Endothelial cell of umbilical vein (primary cell): ENCODE measurements around the gene PGAM2. TPM values are rescaled to one million over a fixed set of nuclear protein-coding genes. Genes with fewer than 3 reads are reported as not detected.

Source experiments
- BruUV-seq: library from RNA; stranded (reverse); fragments of 400-500 nt; replicated peaks from 2 replicates; lab custom pipeline; 2021; lab: Mats Ljungman, UMichigan
- CTCF ChIA-PET: fragments of 300-600, 350-600 bp; sonication (Branson Sonifier 250); formaldehyde crosslinking; loops from one replicate; lab custom pipeline; 2021; ENCODE audit warnings: antibody characterized with exemption, inconsistent platforms; lab: Charles Lee
- POLR2A ChIA-PET: fragments of 300-600, 350-600 bp; sonication (Branson Sonifier 250); formaldehyde crosslinking; loops from one replicate; lab custom pipeline; 2021; ENCODE audit warnings: antibody characterized with exemption, inconsistent platforms; lab: Charles Lee
- DNase-seq: peaks from one replicate; pipeline ENCODE4 v3.0.0-alpha.2; 2011; ENCODE audit warnings: low read depth, low spot score
- FAIRE-seq: peaks from 2 replicates; lab custom pipeline; 2011; peaks lifted over from hg19 to GRCh38; lab: Jason Lieb, UNC
- H2AFZ ChIP-seq: 2 replicates; pipeline ENCODE4 v1.6.0; 2012; ENCODE audit warnings: low read depth, low read length, control low read depth, inconsistent platforms
- H3K27ac ChIP-seq: 2 replicates; pipeline ENCODE4 v1.5.1; 2011; ENCODE audit warnings: low read depth, mild to moderate bottlenecking, control low read depth, low read length, moderate library complexity; ENCODE audit not compliant: insufficient read depth
- H3K27me3 ChIP-seq, 2 experiments: 2 replicates each; pipeline versions ENCODE4 v1.6.0 to v1.6.1; 2011; ENCODE audit warnings: low read length in 2 of 2, mixed read lengths in 1 of 2; ENCODE audit not compliant: control insufficient read depth in 2 of 2, insufficient read depth in 2 of 2
- H3K36me3 ChIP-seq, 2 experiments: 2 replicates in 1 of 2; 3 replicates in 1 of 2; pipeline ENCODE4 v1.5.1; 2011; ENCODE audit warnings: low read length in 2 of 2, mild to moderate bottlenecking in 1 of 2, moderate library complexity in 1 of 2; ENCODE audit not compliant: control insufficient read depth in 2 of 2, insufficient read depth in 2 of 2; ENCODE audit errors: extremely low read depth in 1 of 2
- H3K4me1 ChIP-seq: 3 replicates; pipeline ENCODE4 v1.5.1; 2011; ENCODE audit warnings: mild to moderate bottlenecking, low read length; ENCODE audit not compliant: control insufficient read depth, insufficient read depth; ENCODE audit errors: extremely low read depth
- H3K4me2 ChIP-seq: 2 replicates; pipeline ENCODE4 v1.6.1; 2011; ENCODE audit warnings: low read length, control low read depth, mixed read lengths; ENCODE audit not compliant: insufficient read depth
- H3K4me3 ChIP-seq, 3 experiments: fragments of 200-600 bp in 1 of 3; sonication (generic), shearing (Covaris generic) in 1 of 3; replicated peaks in 1 of 3; 2 replicates each; pipeline ENCODE4 v1.5.1; 2011 to 2016; ENCODE audit warnings: control low read depth in 3 of 3, low read length in 3 of 3, mild to moderate bottlenecking in 2 of 3, inconsistent platforms in 1 of 3, low read depth in 1 of 3, moderate library complexity in 1 of 3; ENCODE audit not compliant: insufficient read depth in 1 of 3
- H3K79me2 ChIP-seq: 2 replicates; pipeline ENCODE4 v1.6.0; 2012; ENCODE audit warnings: low read length, inconsistent platforms; ENCODE audit not compliant: control insufficient read depth, insufficient read depth
- H3K9ac ChIP-seq: replicated peaks from 2 replicates; pipeline ENCODE3; 2011; ENCODE audit warnings: low read length, control low read depth; ENCODE audit not compliant: insufficient read depth; ENCODE audit errors: extremely low read depth
- H3K9me1 ChIP-seq: replicated peaks from 3 replicates; pipeline ENCODE4 v1.6.0; 2011; ENCODE audit warnings: mild to moderate bottlenecking, low read length; ENCODE audit not compliant: control insufficient read depth, insufficient read depth; ENCODE audit errors: extremely low read depth
- H3K9me3 ChIP-seq: replicated peaks from 2 replicates; pipeline ENCODE4 v1.5.1; 2012; ENCODE audit warnings: low read length, inconsistent platforms; ENCODE audit not compliant: control insufficient read depth, insufficient read depth
- H4K20me1 ChIP-seq: replicated peaks from 2 replicates; pipeline ENCODE3; 2011; ENCODE audit warnings: mild to moderate bottlenecking, low read length; ENCODE audit not compliant: control insufficient read depth, insufficient read depth; ENCODE audit errors: extremely low read depth
- FOS ChIP-seq: IDR thresholded peaks from 2 replicates; pipeline ENCODE4 v1.6.1; 2011; ENCODE audit warnings: mild to moderate bottlenecking, low read length, moderate library complexity, borderline replicate concordance; ENCODE audit not compliant: insufficient read depth
- MYC ChIP-seq: IDR thresholded peaks from one replicate; pipeline ENCODE4 v1.6.1; 2011; ENCODE audit warnings: mild to moderate bottlenecking, low read depth, low read length
- POLR2A ChIP-seq: IDR thresholded peaks from 2 replicates; pipeline ENCODE4 v1.6.1; 2012; ENCODE audit warnings: low read depth, mild to moderate bottlenecking, control low read depth, low read length
- POLR2AphosphoS5 ChIP-seq: IDR thresholded peaks from 2 replicates; pipeline ENCODE4 v1.6.1; 2012; ENCODE audit warnings: low read depth, mild to moderate bottlenecking, control low read depth, low read length, moderate library complexity; ENCODE audit not compliant: insufficient read depth
- dilution Hi-C: fragments of 300-500 bp; cut with MboI; formaldehyde crosslinking; loops from one replicate; pipeline ENCODE4 v1.15.0; 2019; ENCODE audit warnings: low sequenced_read_pairs; ENCODE audit not compliant: extremely low pct_ligation_motif_present
- intact Hi-C: fragments of 100-400 bp; cut with micrococcal nuclease; formaldehyde crosslinking; loops from one replicate; pipeline ENCODE4 v1.10.0; 2022
- polyA plus RNA-seq, 4 experiments: library from polyadenylated mRNA; depleted of rRNA in 3 of 4; stranded (reverse) in 3 of 4; unstranded in 1 of 4; fragments of >200 nt; gene quantifications; 2 replicates each; pipeline versions ENCODE4 v1.2.1 to v1.2.3, GENCODE V29; 2011 to 2012; ENCODE audit warnings: missing spikeins in 1 of 4
- total RNA-seq: library from RNA; stranded (reverse); gene quantifications from 2 replicates; pipeline ENCODE4 v1.2.3, GENCODE V29; 2021

The PGAM2 gene
- total and polyA plus RNA-seq, 2 donors (not counting 3 experiments of a cell fraction or from before 2014, with no cell fraction given) = 0.19 TPM; not detected in 1

DNA sequence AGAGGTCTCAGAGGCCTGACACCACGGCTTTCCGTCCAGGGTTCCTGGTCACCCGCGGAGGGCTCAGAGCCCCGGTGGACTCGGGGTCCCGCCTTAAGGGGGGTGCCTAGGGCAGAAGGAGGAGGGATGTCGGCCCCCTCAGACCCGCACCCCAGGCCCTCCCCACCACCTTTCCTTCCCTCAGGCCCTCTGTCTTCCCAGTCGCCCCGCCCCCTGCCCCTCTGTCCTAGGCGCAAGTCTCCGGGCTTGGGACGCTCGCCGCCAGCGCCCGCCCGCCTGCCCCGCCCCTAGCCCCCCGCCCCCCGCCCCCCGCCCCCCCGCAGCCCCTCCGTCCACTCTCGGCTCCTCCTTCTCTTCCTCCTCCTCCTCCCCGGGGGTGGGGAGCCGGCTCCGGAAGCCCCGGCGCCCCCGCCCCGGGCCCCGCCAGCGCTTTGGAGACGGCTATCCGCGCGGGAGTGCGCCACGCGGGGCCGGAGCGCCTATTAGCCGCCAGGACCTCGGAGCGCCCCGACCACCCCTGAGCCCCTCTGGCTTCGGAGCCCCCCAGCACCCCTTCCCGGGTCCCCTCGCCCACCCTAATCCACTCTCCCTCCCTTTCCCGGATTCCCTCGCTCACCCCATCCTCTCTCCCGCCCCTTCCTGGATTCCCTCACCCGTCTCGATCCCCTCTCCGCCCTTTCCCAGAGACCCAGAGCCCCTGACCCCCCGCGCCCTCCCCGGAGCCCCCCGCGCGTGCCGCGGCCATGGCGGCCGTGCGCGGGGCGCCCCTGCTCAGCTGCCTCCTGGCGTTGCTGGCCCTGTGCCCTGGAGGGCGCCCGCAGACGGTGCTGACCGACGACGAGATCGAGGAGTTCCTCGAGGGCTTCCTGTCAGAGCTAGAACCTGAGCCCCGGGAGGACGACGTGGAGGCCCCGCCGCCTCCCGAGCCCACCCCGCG is 38.8 kb upstream of the PGAM2 start, which contains the start of gene AEBP1:
TSS of gene AEBP1 (plus strand) at position 423 of the 937 bp plus-strand sequence. CDS start at position 744, 321 bp downstream.
- intact Hi-C loops = loop anchor here (2.0 kb wide), 2 partner anchors 19 to 21 kb away; partner anchors contain the start of genes POLD2 and POLM
- FAIRE-seq = no peak
- Histone ChIP-seq H3K27me3 (no peaks in the 10 kb centered on the region), H3K27ac (no peak within 1 kb of the TSS), H3K36me3 (no peaks in the 10 kb centered on the region), H3K4me1 (peaks cover 3% of the 10 kb centered on the region), H2AFZ (peak within 1 kb of the TSS; percentile 60), H4K20me1 (no peaks in the 10 kb centered on the region), H3K9ac (peak within 1 kb of the TSS; percentile 23), H3K4me2 (peak within 1 kb of the TSS; percentile 9), H3K4me3 (peak within 1 kb of the TSS; percentile 9 to 76 (median 59)), H3K79me2 (peaks cover 5% of the 10 kb centered on the region), H3K9me3 (no peaks in the 10 kb centered on the region), H3K9me1 (no peaks in the 10 kb centered on the region)
- CTCF ChIA-PET = interaction anchor here (1.2 to 2.8 kb wide), 5 partner anchors 11 to 32 kb away, joined by 3 to 17 read pairs (median 6); partner anchors contain the start of gene POLD2
- TSS peak; percentile 34 for BruUV-seq
- dilution Hi-C loops = no loop called here
- POLR2A ChIA-PET = no interaction called here
- TF ChIP-seq POLR2AphosphoS5 (no peak), POLR2A (no peak)
- peak; percentile 17 for DNase-seq

DNA sequence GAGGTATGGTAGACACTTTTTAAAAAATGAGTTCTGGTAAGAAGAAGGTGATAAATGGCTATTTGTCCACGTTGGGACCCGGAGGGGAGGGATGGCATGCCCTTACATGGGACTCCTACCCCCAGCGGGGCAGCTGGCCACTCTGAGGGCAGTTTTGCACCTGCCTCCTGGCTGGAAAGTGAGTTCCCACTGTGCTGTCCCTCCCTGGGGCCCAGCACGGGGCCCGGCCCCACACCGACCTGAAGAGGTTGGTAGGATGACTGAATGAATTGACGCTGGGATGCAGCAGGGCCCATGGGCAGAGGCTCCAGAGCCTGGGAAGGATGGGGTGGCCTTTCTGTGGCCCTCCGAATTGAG is 38.2 kb upstream of the PGAM2 start:
- Histone ChIP-seq H3K4me3 (peak overlapping the region in 1 of 3 experiments; percentile 59), H3K9me1 (no peaks in the 10 kb centered on the region), H3K9ac (no peak overlapping the region), H4K20me1 (no peaks in the 10 kb centered on the region), H3K36me3 (no peaks in the 10 kb centered on the region), H3K4me1 (peaks cover 3% of the 10 kb centered on the region), H2AFZ (peak overlapping the region; percentile 60), H3K27ac (no peak overlapping the region), H3K27me3 (no peaks in the 10 kb centered on the region), H3K9me3 (no peaks in the 10 kb centered on the region), H3K79me2 (peaks cover 5% of the 10 kb centered on the region), H3K4me2 (no peak overlapping the region)
- POLR2A ChIA-PET = no interaction called here
- no peak for TF ChIP-seq MYC
- no peak for TF ChIP-seq FOS
- no peak for TF ChIP-seq POLR2AphosphoS5
- no peak for TF ChIP-seq POLR2A
- dilution Hi-C loops (no loop called here), intact Hi-C loops (no loop called here)
- BruUV-seq = no TSS peak
- no peak for FAIRE-seq
- CTCF ChIA-PET = no interaction called here
- DNase-seq = no peak
